RPMI8226 (cell line): ENCODE measurements around the gene TMEM25.
A peak's percentile ranks its signal among the peaks of the same experiment; 100 is the strongest.
"Not testable (repeated sequence)": the region's sequence is repeated elsewhere in the genome, so short reads cannot be mapped to it uniquely, and the experiment has no call there.

Experiments
- DNase-seq: peaks from one replicate; pipeline ENCODE4 v3.0.0-alpha.2; 2015

Gene TMEM25

GRCh38 chr11:118532852-118533768, 2.1 kb downstream of the TMEM25 start:
- no peak for DNase-seq

GRCh38 chr11:118533769-118534729, 3.1 kb downstream of the TMEM25 start:
- DNase-seq: no peak

DNA sequence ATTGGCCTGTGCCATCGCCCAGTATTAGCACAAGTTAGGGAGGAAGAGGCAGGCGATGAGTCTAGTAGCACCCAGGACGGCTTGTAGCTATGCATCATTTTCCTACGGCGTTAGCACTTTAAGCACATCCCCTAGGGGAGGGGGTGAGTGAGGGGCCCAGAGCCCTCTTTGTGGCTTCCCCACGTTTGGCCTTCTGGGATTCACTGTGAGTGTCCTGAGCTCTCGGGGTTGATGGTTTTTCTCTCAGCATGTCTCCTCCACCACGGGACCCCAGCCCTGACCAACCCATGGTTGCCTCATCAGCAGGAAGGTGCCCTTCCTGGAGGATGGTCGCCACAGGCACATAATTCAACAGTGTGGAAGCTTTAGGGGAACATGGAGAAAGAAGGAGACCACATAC, 4.3 kb downstream of the TMEM25 start:
- DNase-seq: no peak

DNA sequence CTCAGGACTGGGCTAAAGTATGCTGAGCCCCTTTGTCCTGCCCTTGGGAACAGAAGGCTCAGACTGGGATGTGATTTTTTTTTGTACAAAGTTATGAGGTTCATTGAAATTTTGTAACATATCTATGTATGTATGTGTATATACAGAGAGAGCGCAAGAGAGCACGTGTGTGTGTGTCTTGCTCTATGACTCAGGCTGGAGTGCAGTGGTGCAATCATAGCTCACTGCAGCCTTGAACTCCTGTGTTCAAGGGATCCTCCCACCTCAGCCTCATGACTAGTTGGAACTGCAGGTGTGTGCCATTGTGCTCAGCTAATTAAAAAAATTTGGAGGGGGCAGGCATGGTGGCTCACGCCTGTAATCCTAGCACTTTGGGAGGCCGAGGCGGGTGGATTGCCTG, 5.7 kb downstream of the TMEM25 start:
- no peak for DNase-seq

DNA sequence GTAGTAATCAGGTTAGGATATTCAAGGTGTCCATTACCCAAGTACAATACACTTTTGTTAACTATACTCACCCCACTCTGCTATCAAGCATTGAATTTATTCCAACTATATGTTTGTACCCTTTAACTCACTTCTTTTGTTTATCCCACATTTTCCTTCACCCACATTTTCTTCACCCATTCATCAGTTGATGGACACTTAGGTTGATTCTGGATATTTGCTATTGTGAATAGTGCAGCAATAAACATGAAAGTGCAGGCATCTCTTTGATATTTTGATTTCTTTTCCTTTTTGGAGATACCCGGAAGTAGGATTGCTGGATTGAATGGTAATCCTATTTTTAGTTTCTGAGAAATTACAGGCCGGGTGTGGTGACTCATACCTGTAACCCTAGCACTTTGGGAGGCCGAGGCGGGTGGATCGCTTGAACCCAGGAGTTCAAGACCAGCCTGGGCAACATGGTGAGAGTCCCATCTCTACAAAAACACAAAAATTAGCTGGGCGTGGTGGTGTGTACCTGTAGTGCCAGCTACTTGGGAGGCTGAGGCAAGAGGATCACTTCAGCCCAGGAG, 6.5 kb downstream of the TMEM25 start:
- no peak for DNase-seq

DNA sequence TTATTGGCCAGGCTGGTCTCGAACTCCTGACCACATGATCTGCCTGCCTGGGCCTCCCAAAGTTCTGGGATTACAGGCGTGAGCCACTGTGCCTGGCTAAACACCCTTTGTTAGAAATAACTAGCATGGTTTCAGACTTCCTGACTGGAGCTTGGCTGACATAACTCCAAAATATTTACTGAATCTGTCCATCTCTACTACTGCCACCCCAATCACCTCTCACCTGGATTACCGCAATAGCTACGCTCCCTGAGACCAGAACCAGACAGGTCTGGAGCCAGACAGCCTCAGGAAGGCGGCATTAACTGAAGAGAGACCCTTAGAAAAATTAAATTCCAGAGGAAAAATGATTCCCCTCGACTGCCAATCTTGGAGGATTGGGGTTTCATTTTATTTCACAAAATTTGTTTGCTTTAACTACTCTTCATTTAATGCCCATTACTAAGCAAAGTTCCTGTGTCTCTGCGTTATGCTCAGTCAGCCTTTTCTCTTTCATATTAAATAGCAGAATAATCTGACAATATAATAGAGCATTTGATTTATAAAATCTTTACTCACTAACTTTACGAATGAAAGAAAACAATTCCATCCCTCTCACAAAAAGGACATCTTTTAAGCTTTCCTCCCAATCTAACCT, 13.1 kb downstream of the TMEM25 start:
- no peak for DNase-seq

- DNase-seq: no peak
Observed at GRCh38 chr11:118544647-118545010, 13.6 kb downstream of the TMEM25 start.

DNA sequence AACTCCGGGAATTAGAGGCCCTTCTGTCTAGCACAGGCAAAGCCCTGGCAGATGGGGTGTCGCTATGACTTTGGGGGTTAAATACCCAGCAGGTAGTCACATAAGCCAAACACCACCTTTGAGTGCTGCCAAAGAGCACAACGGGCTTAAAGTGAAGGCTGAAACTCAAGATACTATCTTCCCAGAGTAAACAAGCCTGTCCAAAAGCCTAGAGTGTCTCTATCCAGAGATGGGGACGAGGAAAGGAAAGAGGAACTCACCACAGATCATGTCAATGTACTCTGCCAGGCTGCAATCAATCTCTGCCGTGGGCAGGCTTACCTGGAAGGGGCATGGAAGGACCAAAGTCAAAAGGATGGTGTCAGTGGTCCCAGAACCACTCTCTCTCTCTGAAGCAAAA, 14.5 kb downstream of the TMEM25 start:
- no peak for DNase-seq

DNA sequence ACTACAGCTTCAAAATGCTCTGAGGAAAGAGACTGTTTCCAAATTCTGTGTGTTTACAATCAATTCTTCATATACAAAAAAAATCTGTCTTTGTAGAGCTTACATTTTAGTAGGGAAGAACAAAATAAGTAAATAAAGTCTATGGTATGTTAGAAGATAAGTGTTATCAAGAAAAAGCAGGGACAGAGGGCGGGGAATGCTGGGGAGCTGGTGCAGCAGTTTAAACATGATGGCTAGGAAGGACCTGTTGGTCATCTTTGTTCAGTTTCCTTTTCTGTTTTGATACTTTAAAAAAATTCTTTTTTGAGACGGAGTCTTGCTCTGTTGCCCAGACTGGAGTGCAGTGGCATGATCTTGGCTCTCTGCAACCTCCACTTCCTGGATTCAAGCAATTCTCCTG, 16.1 kb downstream of the TMEM25 start:
- DNase-seq: no peak

DNA sequence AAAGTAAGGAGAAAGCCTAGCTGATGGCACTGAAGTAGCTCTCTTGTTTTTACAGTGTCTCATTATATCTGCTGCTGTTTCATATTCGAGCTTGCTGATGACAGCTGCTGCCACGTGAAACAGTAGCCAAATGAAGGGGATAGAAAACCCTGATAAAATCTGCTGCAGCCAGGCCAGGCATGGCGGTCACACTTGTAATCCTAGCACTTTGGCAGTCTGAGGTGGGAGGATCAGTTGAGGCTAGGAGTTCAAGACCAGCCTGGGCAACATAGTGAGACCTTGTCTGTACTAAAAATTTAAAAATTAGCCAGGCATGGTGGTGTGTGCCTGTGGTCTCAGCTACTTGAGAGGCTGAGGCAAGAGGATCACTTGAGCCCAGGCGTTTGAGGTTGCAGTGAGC, 21.3 kb downstream of the TMEM25 start:
- no peak for DNase-seq

DNA sequence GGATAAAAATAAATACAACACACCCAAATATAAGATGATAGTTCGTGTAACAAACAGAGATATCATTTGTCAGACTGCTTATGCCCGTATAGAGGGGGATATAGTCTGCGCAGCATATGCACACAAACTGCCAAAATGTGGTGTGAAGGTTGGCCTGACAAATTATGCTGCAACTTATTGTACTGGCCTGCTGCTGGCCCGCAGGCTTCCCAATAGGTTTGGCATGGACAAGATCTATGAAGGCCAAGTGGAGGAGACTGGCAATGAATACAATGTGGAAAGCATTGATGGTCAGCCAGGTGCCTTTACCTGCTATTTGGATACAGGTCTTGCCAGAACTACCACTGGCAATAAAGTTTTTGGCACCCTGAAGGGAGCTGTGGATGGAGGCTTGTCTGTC, 29.8 kb downstream of the TMEM25 start:
- no peak for DNase-seq

DNA sequence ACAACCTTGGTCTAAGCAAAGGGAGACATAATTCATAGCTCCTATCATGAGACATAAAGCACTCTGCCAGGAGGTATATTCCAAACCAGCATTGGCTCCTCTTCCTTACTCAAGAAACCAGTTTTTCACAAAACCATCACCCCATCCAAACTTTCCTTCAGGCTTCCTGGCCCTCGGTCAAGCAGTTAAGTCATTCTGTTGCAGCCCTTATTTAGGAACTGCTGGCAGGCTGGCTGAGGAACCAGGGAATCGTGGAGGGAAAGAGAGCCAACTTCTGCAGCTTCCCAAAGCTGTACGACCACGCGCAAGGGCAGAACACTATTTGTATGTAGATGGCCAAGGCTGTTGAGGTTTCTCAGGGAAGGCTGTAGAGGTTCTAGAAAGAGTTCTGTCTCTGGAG, 34.1 kb downstream of the TMEM25 start:
- DNase-seq: no peak

GRCh38 chr11:118569670-118570069, 38.7 kb downstream of the TMEM25 start:
- DNase-seq: no peak

DNA sequence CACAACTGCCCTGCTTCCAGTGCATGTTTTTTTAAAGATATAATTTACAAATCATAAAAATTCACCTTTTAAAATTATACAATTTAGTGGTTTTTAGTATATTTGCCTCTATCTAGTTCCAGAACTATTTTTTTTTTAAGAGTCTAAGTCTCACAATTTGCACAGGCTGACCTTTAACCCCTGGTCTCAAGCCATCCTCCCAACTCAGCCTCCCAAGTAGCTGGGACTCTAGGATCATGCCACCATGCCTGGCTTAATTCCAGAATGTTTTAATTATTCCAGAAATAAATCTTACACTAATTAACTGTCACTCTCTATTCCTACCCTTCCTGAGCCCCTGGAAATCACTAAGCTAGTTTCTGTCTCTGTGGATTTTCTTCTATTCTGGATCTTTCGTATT, 39.8 kb downstream of the TMEM25 start:
- DNase-seq: no peak

- DNase-seq: peak; percentile 17
Observed at GRCh38 chr11:118571701-118572060, 40.7 kb downstream of the TMEM25 start.

DNA sequence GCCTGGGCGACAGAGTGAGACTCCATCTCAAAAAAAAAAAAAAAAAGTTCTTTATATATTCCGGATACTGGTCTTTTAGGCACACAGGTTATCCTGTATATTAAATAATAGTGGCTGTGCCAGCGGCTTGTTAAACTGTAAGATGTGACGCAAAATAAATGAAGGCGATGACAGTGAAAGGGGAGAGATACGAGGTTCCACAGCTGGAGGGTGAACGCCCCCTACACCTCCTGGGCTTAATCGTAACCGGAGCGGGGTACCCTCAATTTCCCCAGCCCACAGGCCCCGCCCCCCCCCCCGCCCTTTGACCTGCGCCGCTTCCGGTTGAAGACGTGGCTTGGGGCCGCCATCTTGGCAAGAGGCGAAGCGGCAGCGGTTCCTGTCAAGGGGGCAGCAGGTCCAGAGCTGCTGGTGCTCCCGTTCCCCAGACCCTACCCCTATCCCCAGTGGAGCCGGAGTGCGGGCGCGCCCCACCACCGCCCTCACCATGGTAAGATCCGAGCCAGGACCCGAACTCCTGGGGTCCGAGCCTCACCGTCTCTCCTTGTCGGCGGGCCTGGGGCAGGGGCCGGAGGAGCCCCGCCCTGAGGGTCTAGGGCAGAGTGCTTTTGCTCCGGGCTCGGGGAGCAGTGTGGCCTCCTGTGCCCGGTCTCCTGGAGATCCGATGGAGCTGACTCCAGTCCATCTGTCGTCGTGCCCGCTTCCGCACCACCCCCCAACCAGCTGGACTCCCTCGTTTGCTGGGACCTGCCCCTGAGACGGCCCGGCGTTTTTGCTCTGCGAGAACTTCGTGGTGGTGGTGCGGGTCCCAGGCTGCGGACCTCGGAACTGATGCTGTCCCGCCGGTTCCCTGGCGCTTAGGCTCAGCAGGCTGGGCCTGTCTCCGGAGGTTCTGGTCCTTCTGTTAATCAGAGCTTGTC, 41.3 kb downstream of the TMEM25 start, which contains the start of gene ARCN1:
ARCN1 (plus strand) TSS at position 349 of the 920 bp plus-strand sequence; CDS start at position 488, 139 bp downstream.
- DNase-seq: peak; percentile 86

DNA sequence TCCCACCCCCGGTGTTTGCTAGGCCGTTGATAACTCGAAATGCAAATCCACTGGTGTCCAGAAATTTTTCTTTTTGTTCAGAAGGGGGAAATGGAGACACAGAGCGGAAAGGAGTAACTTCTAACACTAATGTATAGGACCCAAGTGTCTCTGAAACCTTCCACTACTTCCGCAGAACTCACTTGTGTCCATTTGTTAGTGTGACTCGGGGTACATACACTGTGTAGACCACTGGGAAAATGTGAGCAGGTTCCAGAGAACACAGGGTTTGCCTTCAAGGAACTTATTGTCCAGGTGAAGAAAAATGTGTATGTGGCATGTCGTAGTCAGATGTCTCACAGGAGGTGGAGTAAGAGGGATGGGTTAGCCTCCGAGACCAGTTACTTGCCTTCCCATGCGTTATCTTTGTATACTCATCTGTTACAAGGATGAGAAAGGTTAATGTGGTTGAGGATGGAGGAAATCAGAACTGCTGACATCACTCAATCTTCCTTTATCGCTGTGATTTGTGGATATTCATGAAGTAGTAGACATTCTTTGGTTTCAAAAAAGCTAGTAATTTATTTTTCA, 42.1 kb downstream of the TMEM25 start:
- peak; percentile 41 for DNase-seq

- no peak for DNase-seq
Observed at GRCh38 chr11:118574636-118575035, 43.6 kb downstream of the TMEM25 start.

DNA sequence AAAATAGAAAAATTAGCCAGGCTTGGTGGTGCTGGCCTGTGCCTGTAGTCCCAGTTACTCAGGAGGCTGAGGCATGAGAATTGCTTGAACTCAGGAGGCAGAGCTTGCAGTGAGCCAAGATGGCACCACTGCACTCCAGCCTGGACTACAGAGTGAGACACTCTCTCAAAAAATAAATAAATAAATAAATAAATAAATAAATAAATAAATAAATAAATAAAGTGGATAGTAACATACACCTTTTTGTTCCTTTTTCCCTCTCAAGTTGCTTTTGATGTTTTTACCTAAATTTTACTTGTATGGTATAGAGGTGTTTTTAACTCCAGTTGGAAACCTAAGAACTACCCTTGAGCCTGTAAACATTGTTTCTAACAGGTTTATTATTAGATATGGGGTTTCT, 47.0 kb downstream of the TMEM25 start:
- DNase-seq: not testable (repeated sequence)

- DNase-seq: no peak
Observed at GRCh38 chr11:118581057-118581456, 50.1 kb downstream of the TMEM25 start.
